GDM1 (cell line): ENCODE measurements around the gene ZYG11A.

Experiments used
- DNase-seq: peaks from one replicate; lab custom pipeline; 2025; lab: John Stamatoyannopoulos, UW

Gene ZYG11A

GRCh38 chr1:52877554-52877953 is 35.0 kb downstream of the ZYG11A start:
- DNase-seq: no peak

DNA sequence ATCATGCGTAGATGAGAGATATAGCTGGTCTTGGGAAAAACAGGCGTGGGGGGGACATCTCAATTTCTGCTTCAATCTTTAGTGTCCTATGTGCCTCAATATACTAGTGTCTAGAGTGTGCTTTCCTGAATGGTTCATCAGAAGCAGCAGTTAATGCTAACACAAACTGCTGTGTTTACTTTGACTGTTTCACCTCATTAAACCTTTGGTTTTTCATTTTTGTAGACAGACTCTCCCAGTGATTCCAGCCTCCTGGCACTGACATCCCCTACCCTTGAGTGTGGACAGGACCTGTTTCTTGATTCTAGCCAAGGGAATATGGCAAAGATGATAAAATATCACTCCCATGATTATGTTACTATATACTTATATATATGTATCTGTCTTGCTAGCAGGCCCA is 37.6 kb downstream of the ZYG11A start:
- DNase-seq: no peak

- DNase-seq: no peak
Observed at GRCh38 chr1:52887483-52887882, 44.9 kb downstream of the ZYG11A start.

- no peak for DNase-seq
Observed at GRCh38 chr1:52892424-52893215, 50.1 kb downstream of the ZYG11A start.

- DNase-seq: no peak
Observed at GRCh38 chr1:52899445-52899894, 56.9 kb downstream of the ZYG11A start.

GRCh38 chr1:52900402-52900801 is 57.8 kb downstream of the ZYG11A start:
- no peak for DNase-seq

DNA sequence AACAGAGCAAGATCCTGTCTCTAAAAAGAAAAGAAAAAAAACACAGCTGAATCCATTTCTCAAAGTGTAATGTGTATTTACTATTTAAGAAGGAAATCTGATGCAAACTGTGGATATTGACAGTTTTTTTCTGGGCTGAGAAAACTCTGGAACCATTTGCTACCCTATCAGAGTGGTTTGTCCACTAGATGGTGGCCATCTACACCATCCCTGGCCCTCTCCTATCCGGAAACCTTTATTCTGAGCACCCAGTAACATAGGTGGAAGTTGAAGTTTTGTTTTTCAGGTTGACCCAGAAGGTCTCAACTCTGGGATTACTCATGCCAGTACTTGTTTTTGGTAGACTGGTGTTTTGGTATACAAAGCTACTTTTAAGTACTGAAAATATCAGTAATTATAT is 58.8 kb downstream of the ZYG11A start:
- DNase-seq: no peak

DNA sequence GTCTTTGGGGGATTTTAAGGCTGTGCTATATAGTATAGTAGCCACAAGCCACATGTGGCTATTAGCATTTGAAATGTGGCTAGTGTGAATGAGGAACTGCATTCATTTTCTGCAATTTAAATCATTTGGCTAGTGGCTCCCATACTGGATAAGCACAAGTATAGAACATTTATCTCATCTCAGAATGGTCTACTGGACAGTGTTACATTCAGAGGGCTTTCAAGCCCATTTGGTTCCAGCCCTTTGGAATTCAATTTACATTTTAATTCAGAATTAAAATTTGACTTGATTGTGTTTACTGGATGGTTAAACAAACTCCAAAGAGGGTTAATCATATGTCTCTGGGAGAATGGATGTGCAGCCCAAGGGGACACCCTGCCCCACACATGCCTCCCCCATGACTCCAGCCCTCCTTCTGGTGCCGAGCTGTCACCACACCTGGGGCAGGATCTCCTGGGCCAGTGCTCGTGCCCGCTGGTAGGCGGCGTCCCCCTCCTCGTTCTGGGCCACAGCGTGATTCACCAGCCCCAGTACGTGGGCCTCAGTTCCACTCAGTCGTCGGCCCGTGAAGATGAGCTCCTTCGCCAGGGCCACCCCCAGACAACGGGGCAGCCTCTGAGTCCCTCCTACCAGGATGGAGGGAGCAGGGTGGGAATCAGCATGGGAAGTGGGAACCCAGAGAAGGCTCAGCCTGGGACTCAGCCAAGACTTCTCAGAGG is 61.8 kb downstream of the ZYG11A start:
- no peak for DNase-seq

GRCh38 chr1:52904927-52905698 is 62.6 kb downstream of the ZYG11A start:
- DNase-seq: no peak

GRCh38 chr1:52906135-52906603 is 63.6 kb downstream of the ZYG11A start:
- DNase-seq: no peak

GRCh38 chr1:52907068-52907811 is 64.7 kb downstream of the ZYG11A start:
- DNase-seq: no peak

DNA sequence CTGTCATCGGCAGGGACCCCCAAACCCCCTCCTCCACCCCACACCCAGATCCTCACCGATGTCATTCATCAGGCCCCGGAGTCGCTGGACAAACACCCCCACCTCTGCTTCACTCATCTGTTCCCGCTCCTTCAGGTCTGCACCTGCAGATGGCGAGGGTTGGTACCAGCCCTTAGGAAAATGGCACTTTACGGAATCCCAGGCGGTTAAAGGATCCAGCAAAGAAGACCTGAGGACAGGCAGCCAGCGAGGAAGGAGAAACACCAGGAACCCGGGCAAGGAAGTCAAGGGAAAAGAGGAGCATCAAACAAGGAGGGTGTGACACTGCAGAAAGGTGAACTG is 65.2 kb downstream of the ZYG11A start:
- DNase-seq: no peak

GRCh38 chr1:52911541-52911940 is 69.0 kb downstream of the ZYG11A start:
- no peak for DNase-seq

GRCh38 chr1:52913014-52913413 is 70.5 kb downstream of the ZYG11A start:
- DNase-seq: no peak

- DNase-seq: no peak
Observed at GRCh38 chr1:52913537-52913936, 71.0 kb downstream of the ZYG11A start.

- no peak for DNase-seq
Observed at GRCh38 chr1:52914463-52914862, 71.9 kb downstream of the ZYG11A start.

DNA sequence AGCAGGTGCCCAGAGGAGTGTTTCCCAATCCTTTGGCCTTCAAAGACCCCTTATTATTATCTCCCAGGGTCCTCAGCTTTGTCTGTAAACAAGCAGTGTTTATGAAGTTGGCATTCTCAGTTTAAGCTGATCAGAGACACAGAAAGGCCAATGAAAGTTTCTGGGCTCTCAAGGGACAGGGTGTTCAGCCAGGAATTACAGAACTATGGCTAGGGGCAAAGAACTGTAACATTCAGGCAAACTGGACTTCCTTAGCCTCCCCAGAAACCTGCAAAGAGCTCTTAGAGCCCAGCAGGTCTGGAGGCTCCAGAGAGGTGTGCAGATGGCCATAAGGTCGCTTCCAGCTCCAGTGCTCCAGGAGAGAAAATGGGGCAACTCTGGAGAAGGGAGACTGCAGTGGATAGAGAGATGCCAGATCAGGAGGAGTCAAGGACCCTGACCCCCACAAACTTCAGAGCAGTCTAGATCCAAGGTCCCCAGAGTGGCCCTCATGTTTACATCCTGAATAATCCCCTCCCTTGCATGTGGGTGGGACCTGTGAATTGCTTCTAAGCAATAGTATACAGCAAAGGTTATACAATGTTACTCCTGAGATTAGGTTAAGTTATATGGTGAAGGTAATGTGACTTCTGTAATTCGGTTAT is 72.8 kb downstream of the ZYG11A start:
- no peak for DNase-seq

DNA sequence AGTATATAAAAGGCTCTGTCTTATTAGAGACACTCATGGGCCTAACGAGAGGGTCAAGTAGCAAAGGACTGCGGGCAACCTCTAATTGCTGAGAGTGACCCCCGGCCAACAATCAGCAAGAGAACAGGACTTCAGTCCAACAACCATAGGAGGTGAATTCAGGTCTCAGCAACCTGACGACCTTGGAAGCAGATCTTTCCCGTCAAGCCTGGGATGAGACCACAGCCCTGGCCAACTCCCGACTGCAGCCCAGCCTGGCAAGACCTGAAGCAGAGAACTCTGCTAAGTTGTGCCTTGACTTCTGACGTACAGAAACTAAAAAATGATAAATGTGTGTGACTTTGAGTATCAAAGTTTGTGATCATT is 73.3 kb downstream of the ZYG11A start:
- DNase-seq: no peak

DNA sequence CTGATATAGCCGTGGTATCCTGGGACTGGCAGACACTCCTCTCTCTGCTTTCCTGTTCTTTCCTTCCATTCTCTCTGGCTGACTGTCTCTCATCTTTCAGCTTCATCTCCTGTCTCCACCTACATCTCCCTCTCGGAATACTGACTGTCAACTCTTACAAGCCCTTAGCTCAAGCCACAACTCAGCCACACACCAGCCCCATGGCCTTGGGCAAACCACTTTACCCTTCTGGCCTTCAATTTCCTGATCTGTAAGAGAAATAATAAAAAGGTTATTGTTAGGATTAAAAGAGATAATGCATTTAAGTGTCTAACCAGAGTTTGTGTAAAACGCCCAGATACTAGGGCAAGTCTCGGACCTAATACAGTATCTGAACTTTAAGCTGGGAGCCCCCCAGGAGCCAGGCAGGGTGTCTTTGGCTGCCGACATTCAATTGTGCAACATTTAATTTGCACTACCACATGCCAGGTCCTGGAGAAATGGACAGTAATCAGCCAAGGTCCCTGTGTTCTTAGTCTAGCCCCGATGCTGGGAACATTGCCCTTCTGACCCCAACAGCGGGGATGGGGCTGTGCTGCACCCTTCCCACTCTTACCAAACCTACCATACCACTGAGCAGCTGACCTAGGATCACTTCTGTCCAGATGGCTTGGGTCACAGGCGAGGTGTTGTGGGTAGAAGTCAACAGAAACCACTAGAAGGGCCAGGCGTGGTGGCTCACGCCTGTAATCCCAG is 73.8 kb downstream of the ZYG11A start:
- no peak for DNase-seq

DNA sequence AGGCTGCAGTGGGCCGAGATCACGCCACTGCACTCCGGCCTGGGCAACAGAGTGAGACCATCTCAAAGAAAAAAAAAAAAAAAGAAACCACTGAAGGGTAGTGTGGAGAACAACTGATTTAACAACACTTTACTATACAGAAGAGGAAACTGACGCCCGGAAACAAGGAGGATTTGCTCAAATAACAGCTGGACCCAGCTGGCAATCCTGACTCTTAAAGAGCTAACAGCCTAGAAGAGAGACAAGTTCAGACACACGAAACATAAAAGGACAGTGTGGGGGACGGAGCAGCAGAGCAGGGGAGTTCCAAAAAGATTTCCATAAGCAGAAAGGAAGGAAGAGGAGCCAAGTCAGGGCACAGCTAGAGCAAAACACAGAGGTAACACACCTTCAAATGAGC is 74.6 kb downstream of the ZYG11A start:
- no peak for DNase-seq

GRCh38 chr1:52917581-52917980 is 75.0 kb downstream of the ZYG11A start:
- no peak for DNase-seq
